AML-193 (cell line): ENCODE data around the gene SPTSSB.

Source experiments
- DNase-seq, 2 experiments: peaks; one replicate each; lab custom pipeline; 2025; lab: John Stamatoyannopoulos, UW

The SPTSSB gene, protein sequence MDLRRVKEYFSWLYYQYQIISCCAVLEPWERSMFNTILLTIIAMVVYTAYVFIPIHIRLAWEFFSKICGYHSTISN

DNA sequence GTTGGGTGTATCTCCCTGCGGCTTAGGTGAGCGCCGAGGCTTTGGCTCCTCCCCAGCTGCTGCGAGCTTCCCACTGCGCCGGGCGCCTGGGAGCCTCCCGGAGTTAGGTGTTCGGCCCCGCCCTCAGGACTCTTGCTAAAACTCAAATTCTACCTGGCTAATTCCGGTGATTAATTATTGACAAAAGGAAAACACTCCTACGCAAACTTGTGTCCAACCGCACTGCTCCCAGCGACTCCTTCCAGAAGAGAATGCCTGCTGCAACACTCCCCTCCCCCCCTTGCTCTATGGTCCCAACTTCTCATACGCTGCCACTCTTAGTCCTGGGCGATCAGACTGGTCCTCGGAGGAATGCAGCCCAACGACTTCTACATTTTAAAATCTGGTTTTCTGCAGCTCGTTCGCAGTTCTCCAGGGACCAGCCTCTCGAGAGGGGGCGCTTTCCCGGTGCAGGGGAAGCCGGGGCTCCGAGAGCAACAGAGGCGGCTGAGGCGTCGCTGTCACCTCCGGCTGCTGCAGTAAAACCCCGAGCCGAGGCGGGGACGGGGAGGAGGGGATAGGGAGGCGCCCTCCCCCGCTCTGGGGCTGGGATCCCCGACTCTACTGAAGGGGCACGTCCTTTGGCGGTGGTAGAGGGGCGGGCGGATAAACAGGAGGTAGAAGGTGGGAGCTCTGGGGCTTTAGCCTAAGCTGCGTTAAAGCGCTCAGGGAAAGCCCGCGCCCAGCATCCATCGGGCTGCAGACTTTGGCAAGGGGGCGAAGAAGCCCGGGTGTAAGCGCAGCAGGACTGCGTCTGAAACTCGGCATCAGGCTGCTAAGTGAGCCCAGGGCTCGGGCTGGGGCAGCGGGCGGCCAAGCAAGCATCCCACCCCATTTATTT is at the start of gene SPTSSB:
Gene SPTSSB, minus strand, starts transcription at position 77 of the 880 bp plus-strand sequence. CDS start 25,194 bp downstream, outside the sequence.
- DNase-seq: no peak

DNA sequence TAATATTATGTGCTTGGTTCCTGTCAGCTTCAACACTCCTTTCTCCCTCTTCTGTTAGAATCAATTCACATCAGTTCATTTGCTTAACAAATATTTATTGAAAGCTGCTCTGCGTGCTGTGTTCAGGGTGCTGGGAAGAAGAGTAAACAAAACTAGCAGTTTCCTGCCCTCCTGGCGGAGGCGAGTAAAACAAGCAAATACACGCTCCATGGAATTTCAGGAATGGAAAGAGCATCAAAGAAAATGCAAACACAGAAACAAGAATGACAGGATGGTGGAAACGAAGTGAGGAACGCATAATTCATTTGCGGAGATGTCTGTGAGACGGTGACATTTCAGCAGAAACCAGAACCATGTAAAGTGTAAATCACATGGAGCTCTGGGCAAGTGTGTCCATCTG is 49.4 kb upstream of the SPTSSB start:
- DNase-seq: no peak

DNA sequence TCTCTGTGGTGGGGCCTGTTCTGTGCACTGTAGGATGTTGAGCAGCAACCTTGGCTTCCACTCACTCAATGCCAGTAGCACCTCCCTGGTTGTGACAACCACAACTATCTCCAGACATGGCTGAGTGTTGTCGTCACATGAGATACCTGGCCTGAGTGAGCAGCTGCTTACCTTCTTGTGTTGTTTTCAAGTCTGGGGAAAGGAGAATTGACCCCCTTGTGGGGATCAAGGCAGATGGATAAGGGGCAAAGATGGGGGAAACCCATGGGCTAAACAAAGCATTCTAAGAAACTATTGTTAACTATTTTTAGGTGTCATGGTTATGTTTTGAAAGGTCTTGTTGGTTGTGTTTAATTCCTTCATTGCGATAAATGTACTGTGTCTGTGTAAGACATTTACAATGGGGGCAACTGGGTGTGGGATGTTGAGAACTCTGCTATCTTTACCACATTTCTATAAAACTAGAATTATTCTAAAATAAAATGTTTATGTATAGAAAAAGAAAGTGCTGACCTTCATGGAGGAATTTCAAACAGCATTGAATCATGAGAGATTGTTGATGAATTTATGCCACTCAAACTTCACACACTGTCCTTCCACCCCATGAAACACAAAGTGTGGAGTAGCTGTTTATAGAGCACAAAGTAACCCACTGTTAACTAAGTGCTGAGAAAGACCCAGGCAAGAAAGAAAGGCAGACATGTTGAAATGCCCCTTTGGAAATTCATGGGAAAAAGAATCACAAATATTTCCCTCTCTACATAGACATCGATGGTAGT is 48.4 kb upstream of the SPTSSB start:
- DNase-seq: no peak

DNA sequence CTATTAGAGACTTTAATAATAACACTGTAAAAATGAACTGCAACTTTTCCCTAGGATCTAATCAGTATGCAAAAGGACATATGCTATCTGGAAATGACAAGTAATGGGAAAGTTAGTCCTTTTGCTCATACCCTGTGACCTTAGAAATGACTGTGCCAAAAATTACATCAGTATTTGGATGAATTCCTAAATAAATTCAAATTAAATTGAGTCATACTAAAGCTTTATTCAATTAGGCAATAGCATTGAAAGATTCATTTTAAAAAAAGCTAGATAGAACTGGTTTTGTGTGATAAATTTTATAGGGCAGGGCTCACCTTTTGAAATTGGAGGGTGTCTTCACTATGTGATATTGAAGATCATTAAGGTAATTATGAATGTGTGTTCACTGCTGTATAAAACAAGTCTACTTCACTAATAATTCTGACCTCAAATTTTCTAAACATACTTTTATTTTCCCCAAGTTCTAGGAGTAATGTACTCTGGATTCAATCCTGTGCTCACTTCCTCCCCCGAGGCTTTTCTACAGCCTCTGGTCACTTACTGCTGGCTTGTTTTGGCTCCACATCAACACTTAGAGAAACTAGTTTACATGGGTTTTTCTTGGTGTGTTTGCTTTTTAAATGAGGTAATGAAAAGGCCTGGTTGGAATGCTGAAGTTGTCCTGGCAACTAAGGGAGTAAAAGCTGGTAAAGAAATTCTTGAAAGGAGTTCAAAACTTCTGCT is 44.4 kb upstream of the SPTSSB start:
- DNase-seq: no peak

DNA sequence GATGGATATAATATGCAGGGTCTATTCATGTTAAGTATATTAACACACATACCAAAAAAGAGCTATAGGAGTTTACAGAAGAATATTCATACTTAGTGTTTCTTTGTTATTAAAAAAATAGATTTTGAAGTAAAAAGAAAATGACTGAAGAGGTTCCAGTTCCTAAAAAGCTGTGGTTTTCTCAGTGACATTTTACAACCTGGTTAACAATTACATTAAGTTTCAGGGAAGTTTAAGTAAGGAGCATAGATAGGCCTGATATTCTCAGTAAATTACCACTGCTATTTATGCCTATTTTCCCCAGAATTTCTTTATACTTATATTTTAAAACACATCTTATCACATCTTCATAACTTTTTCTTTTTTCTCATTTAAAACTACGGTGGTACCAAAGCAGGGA is 43.6 kb upstream of the SPTSSB start:
- DNase-seq: no peak

DNA sequence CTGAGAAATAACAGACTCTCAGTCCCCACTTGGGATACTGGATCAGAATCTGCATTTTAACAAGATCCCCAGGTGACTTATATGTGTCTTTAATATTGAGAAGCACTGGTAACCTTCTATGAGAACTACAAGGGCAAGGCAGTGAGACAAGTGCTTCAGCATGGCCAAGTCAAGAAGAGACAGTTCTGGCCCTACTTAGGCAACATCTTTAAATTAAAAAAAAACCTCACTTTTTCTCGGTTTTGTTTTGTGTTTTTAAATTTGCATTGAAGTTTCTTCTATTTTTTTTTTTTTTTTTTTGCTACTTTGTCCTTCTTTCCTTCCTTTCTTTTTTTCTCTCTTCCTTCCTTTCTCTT is 42.5 kb upstream of the SPTSSB start:
- no peak for DNase-seq

DNA sequence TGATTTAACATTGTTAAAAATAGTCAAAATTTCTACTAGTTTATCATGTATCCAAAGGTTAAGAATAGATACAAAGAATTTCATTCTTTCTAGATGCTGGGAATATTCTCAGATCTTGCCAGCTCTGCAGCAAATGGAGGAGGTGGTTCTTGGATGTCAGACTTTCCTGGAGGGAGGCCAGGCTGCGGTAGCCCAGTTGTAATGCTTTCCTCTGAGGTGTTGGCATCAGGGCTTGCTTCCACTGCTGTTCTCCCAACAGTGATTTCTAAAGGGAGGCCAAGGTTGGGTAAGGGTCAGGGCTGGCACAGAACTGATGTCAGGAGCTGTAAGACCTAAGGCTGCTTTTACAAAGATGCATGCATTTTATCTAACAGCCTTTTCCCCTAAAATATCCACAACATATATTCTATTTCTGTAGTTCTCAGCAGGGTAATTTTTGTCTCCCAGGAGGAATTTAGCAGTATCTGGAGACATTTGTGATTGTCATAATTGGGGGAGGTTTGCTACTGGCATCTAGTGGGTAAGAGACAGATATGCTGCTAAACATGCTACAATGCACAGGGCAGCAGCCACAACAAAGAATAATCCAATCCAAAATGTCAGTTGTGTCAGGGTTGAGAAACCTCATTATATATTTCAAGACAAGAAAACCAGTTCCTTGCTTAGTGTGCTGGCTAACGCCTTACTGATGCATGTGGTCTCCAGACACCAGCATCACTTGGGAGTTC is 42.0 kb upstream of the SPTSSB start:
- no peak for DNase-seq

DNA sequence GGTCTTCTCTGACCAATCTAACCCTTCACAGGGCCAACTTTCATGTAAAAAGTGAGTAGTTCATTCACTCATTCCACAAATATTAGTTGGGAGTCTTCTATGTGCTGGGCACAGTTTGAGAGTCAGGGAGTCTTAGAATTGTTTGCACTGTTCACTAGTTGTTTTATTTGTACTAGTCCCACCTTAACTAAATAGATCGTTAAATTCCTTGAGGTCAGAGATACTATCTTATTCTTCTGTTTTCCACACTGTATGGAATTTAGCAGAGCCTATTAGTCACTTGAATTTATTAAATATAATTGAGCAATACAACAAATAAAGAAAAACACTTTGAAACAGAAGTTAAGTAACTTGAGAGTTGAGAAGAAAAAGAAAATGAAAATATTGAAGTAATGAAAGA is 40.8 kb upstream of the SPTSSB start:
- no peak for DNase-seq

DNA sequence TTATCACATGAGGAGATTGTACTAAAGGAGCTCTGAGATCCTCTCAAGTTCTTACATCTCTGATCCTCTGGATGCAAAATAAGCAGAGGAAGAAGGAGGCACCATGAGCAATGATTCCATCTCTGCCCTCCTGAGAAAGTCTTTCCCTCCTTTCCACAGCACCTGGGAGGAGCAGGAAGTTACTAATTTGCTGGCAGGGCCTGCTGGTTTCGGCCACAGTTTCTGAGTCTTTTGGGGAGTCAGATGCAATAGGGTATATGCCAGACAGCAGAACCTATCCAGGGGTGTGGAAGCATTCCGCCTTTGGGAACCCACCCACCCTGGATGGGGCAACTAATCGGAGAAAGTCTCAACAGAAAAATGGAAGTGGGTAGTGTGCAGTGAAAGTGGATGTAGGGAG is 38.5 kb upstream of the SPTSSB start:
- DNase-seq: no peak

DNA sequence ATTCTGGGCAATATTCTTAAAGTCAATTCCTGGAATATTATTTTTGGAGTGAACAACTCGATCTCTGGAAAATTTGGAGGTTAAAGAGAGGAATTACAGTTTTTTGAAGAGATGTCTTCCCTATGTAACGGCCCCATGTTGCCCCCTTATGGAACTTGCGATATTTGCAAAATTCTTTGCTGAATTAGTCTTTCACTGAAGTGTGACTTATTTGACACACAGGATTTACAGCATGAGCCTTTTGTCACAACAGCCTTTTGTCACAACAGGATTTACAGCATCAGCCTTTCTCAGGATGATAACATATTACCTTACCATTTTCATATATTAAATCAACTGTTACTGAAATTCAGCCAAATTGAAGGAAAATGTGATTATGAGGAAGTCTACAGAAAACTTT is 37.8 kb upstream of the SPTSSB start:
- DNase-seq: peak; percentile 55 to 75

DNA sequence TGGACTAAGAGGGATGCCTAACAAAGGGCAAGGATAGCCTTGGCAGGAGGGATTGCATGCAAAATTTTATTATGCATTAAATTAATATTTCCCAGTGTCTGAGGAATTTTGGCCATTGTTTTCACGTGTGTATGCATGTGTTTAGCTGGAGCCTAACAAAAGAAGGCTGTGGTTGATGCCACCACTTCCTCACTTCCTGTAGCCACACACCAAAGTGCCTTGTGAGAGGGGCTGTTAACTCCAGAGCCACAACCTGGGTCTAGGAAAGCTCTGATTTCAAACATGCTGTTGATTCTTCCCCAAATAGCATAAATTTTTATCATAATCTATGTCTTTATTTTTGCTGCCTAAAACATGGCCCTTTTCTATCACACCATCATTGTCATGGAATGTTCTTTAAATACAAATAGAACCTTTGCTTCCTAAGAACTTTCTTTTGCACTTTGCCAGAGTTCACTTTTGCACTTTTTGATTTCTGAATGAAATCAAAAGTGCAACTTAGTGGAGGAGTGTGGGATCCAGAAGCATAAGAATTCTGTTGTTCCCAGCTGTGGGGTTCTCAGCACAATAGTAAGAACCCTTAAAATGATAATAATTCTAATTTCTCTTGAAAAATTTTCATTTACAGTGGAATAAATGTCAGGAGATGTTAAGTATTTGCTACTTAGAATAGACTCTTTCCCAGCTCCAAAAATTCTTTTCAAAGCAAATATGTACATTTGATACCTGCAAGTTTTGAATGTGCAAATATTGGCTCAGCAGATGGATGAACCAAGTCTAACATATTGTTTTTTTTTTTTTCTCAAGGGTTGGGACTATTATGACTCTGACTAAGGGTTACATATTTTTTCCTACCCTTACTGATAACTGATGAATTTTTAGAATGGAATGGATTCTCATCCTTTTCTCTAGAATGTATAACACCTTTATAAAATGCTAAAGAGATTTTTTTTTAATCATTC is 35.6 kb upstream of the SPTSSB start:
- peak in 1 of 2 experiments; percentile 22 for DNase-seq

DNA sequence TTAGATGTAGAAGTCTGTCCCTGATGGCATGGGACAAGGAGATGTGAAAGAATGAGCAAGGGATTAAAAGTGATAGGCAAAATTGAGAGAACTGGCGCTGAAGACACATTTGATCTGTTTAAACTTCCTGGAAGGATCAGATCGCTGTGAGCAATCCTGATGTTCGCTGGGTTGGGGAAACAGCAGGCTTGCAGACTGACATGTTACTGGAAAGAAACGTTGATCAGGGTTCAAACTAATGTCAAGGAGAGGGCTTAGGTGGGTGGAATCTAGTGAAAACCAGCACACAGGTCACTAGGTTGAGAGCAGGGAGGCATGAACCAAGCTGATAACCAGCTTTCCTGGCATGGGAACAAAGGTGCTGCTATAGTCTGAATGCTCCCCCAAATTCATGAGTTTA is 34.5 kb upstream of the SPTSSB start:
- DNase-seq: no peak

DNA sequence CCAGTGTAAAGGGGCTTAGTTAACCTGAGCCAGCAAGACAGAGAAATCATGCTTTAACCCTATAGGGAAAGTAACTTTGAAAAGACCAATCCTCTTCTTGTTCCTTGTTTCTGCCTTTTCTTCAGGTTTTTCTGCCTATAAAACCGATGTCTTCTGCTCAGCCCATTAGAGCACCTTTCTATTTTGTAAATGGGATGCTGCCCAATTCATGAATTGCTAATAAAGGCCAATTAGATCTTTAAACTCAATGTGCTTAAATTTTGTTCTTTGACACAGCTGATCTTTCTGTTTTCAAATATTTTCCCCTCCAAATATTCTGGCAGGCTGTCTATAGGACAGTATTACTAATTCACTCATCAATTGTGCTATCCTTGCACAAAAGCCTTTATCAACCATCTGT is 33.8 kb upstream of the SPTSSB start:
- no peak for DNase-seq

DNA sequence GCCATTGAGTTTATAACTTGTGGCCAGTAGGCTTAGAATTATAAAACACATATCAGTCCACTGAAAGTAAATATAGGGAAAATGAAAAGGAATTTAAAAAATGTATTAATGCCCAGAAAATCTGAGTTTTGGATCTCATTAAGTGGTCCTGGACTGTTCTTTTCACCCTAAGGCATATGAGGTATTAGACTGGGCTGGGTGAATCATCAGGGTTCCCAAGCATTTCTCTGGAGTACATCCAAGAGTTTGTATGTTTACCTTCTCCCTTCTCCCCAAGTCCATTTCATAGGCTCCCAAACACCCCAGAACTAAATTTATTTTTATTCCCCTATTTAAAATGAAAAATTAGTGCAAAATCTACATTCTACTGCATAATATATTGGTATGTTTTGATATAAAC is 31.9 kb upstream of the SPTSSB start:
- DNase-seq: no peak

DNA sequence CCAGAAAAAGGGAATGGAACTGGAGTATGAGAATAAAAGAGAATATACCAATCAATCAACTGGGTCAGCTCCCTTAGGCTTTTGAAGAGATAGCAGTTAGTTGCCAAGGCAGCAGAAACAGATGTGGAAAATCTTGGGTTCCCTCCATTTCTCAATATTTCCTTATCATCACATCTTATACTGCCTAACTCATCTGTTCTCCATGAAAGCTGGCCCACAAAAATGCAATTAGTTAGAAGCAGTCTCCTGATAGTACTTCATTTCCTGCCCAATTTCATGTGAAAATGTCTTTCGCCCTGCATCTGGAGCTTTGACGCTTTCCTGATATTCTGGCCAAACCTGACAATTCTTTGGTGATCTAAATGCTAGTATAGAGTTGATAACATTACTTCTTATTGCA is 30.1 kb upstream of the SPTSSB start:
- no peak for DNase-seq

DNA sequence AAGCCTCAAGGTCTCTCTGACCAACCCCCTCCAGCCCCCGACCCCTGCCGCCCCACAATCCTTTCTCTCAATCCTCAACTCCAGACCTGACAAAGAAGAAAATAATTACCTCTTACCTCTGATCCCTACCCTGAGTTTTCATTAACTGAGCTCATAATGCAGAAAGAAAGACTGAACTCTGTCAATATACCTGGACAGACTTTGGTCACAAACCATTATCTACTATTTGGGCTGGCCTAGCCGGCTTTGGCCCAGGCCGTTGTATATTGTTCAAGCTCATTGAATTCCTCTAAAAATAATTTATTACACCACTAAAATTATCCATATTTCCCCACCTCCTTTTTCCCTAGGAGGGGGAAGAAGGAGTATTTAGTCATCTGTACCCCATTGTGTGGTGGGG is 29.3 kb upstream of the SPTSSB start:
- DNase-seq: no peak

DNA sequence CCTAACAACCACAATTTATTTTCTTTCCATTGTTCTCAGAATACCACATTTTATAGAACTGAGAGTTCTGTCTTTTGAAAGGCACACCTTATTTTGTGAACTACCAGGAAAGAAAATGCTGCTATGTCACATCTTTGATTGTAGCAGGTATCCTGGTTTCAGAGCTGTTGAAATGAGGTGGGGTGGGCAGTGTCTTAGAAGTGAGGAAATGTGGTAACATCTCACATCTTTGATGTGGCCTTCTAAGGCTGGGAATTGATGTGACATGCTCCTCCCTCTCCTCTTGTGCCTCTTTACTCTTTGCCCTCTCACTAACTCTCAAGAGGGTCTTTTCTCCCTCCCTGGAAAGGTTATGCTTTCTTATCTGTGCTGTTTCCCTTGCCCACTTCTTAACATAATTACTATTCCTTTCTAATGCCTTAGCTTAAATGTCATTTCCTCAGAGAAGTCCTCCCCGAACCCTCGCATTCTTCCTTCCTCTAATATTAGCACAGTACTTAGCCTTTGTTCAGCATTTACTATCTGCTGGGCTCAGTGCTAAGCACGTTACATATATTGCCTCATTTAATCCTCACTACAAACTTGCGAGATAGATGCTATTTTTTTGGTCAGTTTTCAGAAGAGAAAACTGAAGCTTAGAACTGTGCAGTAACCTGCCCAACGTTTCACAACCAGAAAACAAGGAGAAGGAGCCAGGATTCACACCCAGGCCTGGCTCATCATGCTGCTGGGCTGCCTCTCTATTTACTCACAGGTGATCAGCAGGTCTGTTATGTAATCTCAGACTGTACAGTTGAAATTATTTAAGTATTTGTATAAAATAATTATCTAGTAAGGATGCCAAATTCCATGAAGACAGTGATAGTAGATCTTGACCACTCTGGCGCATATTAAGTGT is 24.0 kb upstream of the SPTSSB start:
- no peak for DNase-seq

DNA sequence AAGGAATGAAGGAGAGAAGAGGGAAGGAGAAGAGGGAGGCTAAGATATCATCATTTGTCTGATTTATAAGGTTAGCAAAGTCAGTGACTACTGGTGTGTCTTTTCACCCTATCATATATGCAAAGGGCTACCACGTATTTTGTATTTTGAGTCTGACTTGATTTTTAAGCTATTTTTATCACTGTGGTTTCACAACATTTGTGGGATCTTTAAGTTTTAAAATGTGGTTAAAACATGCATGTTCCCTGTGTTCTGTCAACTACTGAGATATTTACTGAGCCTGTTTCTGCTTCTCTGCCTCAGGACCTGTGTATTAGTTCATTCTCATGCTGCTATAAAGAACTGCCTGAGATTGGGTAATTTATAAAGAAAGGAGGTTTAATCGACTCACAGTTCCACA is 22.5 kb upstream of the SPTSSB start:
- DNase-seq: no peak

DNA sequence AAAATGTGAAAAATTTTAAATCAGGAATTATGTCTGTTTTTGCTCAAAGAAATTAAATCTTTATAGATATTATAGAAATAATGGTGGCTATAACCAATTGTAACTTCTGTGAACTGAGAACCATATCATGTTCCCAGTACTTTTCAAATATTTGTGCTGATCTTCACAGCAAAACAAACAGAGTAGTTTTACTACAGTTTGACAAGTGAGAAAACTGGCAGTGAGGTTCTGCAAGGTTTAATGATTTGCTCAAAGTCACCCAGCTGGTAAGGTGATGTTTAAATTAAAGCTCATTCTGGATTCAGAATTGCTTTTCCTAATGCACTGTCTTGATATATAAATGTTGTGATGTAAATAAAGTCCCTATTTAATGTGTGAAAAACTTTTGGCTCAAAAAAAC is 22.0 kb upstream of the SPTSSB start:
- DNase-seq: no peak

DNA sequence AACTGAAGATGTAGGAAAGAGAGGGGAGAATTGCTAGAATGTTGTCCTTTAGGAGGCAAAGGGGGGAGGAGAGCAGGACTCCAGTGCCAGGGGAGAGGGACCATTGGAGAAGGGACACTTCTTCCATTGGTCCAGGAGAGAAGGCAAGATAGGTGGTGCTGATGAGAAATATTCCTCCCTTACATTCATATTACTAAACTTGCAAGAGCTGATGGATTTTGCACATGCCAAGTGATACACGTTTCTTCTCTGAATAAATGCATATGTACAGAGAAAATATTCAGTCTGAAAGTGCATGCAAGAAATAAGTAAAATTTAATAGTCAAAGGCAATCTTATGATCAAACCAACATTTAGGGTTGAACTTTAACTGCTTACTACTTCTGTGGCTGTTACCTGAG is 21.5 kb upstream of the SPTSSB start:
- no peak for DNase-seq
